Measurements from ENCODE around the gene TMEM150B. TPM values are rescaled to one million over a fixed set of nuclear protein-coding genes. Genes with fewer than 3 reads are reported as not detected.
"Not testable (repeated sequence)": the region's sequence is repeated elsewhere in the genome, so short reads cannot be mapped to it uniquely, and the experiment has no call there.

Gene TMEM150B
- polyA plus RNA-seq, 2 donors: 0.12 TPM; not detected in 1

GRCh38 chr19:55339889-55340783 is 15.0 kb upstream of the TMEM150B start:
- H3K4me1 ChIP-seq (ENCODE audit: control insufficient read depth in 2 of 2, insufficient read depth in 2 of 2, low read length in 1 of 2): peaks cover 4 to 16% of the 10 kb centered on the region in 2 donors
- no peaks in the 10 kb centered on the region for H3K9me3 ChIP-seq (ENCODE audit: control insufficient read depth in 2 of 2, insufficient read depth in 1 of 2, low read depth in 1 of 2, low read length in 1 of 2)
- peak overlapping the region; percentile 67 to 83 for H3K27ac ChIP-seq (ENCODE audit: low read depth in 2 of 2, low read length in 1 of 2)
- H3K27me3 ChIP-seq (ENCODE audit: control insufficient read depth in 1 of 2, insufficient read depth in 2 of 2, low read length in 2 of 2): no peaks in the 10 kb centered on the region
- WGBS, 2 donors: 3 to 10% methylated on average over 12 to 44 of the region's 44 CpGs
- H3K4me3 ChIP-seq (ENCODE audit: low read depth in 1 of 2, low read length in 2 of 2): peak overlapping the region; percentile 61 to 65
- peaks cover 0 to 8% of the 10 kb centered on the region in 2 donors for H3K36me3 ChIP-seq (ENCODE audit: control insufficient read depth in 2 of 2, insufficient read depth in 2 of 2, low read length in 1 of 2)

- 0% methylated on average over 57 to 63 of the region's 63 CpGs for WGBS, 2 donors
- Histone ChIP-seq H3K27me3 (ENCODE audit: control insufficient read depth in 1 of 2, insufficient read depth in 2 of 2, low read length in 2 of 2) (no peaks in the 10 kb centered on the region), H3K27ac (ENCODE audit: low read depth in 2 of 2, low read length in 1 of 2) (peak within 1 kb of the TSS; percentile 92 to 98), H3K36me3 (ENCODE audit: control insufficient read depth in 2 of 2, insufficient read depth in 2 of 2, low read length in 1 of 2) (peaks cover 0 to 8% of the 10 kb centered on the region in 2 donors), H3K4me1 (ENCODE audit: control insufficient read depth in 2 of 2, insufficient read depth in 2 of 2, low read length in 1 of 2) (peaks cover 2 to 15% of the 10 kb centered on the region in 2 donors), H3K4me3 (ENCODE audit: low read depth in 1 of 2, low read length in 2 of 2) (peak within 1 kb of the TSS; percentile 61 to 65), H3K9me3 (ENCODE audit: control insufficient read depth in 2 of 2, insufficient read depth in 1 of 2, low read depth in 1 of 2, low read length in 1 of 2) (no peaks in the 10 kb centered on the region)
Observed at GRCh38 chr19:55339105-55339888, 14.2 kb upstream of the TMEM150B start, which contains the start of gene KMT5C. TSS of gene KMT5C (plus strand) at chr19:55339876. CDS start at chr19:55341937, 2,061 bp downstream.

- no peaks in the 10 kb centered on the region for H3K27me3 ChIP-seq (ENCODE audit: control insufficient read depth in 1 of 2, insufficient read depth in 2 of 2, low read length in 2 of 2)
- H3K9me3 ChIP-seq (ENCODE audit: control insufficient read depth in 2 of 2, insufficient read depth in 1 of 2, low read depth in 1 of 2, low read length in 1 of 2): no peaks in the 10 kb centered on the region
- H3K4me1 ChIP-seq (ENCODE audit: control insufficient read depth in 2 of 2, insufficient read depth in 2 of 2, low read length in 1 of 2): peaks cover 2 to 11% of the 10 kb centered on the region in 2 donors
- H3K4me3 ChIP-seq (ENCODE audit: low read depth in 1 of 2, low read length in 2 of 2): no peak overlapping the region
- no peaks in the 10 kb centered on the region for H3K36me3 ChIP-seq (ENCODE audit: control insufficient read depth in 2 of 2, insufficient read depth in 2 of 2, low read length in 1 of 2)
- H3K27ac ChIP-seq (ENCODE audit: low read depth in 2 of 2, low read length in 1 of 2): no peak overlapping the region
- 51 to 62% methylated on average over 7 of the region's 7 CpGs for WGBS, 2 donors
Observed at GRCh38 chr19:55336101-55336500, 11.0 kb upstream of the TMEM150B start.

- H3K27ac ChIP-seq (ENCODE audit: low read depth in 2 of 2, low read length in 1 of 2): no peak overlapping the region
- H3K4me3 ChIP-seq (ENCODE audit: low read depth in 1 of 2, low read length in 2 of 2): no peak overlapping the region
- H3K9me3 ChIP-seq (ENCODE audit: control insufficient read depth in 2 of 2, insufficient read depth in 1 of 2, low read depth in 1 of 2, low read length in 1 of 2): no peaks in the 10 kb centered on the region
- no peaks in the 10 kb centered on the region for H3K27me3 ChIP-seq (ENCODE audit: control insufficient read depth in 1 of 2, insufficient read depth in 2 of 2, low read length in 2 of 2)
- H3K4me1 ChIP-seq (ENCODE audit: control insufficient read depth in 2 of 2, insufficient read depth in 2 of 2, low read length in 1 of 2): peaks cover 0 to 3% of the 10 kb centered on the region in 2 donors
- 72 to 78% methylated on average over 11 of the region's 11 CpGs for WGBS, 2 donors
- no peaks in the 10 kb centered on the region for H3K36me3 ChIP-seq (ENCODE audit: control insufficient read depth in 2 of 2, insufficient read depth in 2 of 2, low read length in 1 of 2)
Observed at GRCh38 chr19:55333870-55334269, 8.7 kb upstream of the TMEM150B start.

- not testable (repeated sequence) for H3K27me3 ChIP-seq (ENCODE audit: control insufficient read depth in 1 of 2, insufficient read depth in 2 of 2, low read length in 2 of 2); H3K36me3 ChIP-seq (ENCODE audit: control insufficient read depth in 2 of 2, insufficient read depth in 2 of 2, low read length in 1 of 2); H3K4me3 ChIP-seq (ENCODE audit: low read depth in 1 of 2, low read length in 2 of 2); H3K4me1 ChIP-seq (ENCODE audit: control insufficient read depth in 2 of 2, insufficient read depth in 2 of 2, low read length in 1 of 2); H3K9me3 ChIP-seq (ENCODE audit: control insufficient read depth in 2 of 2, insufficient read depth in 1 of 2, low read depth in 1 of 2, low read length in 1 of 2); H3K27ac ChIP-seq (ENCODE audit: low read depth in 2 of 2, low read length in 1 of 2)
- WGBS, 2 donors: 87 to 91% methylated on average over 6 of the region's 6 CpGs
Observed at GRCh38 chr19:55329791-55330190, 4.7 kb upstream of the TMEM150B start.

- H3K36me3 ChIP-seq (ENCODE audit: control insufficient read depth in 2 of 2, insufficient read depth in 2 of 2, low read length in 1 of 2); H3K9me3 ChIP-seq (ENCODE audit: control insufficient read depth in 2 of 2, insufficient read depth in 1 of 2, low read depth in 1 of 2, low read length in 1 of 2); H3K27me3 ChIP-seq (ENCODE audit: control insufficient read depth in 1 of 2, insufficient read depth in 2 of 2, low read length in 2 of 2); H3K4me3 ChIP-seq (ENCODE audit: low read depth in 1 of 2, low read length in 2 of 2); H3K27ac ChIP-seq (ENCODE audit: low read depth in 2 of 2, low read length in 1 of 2); H3K4me1 ChIP-seq (ENCODE audit: control insufficient read depth in 2 of 2, insufficient read depth in 2 of 2, low read length in 1 of 2): not testable (repeated sequence)
- WGBS, 2 donors: 64 to 68% methylated on average over 4 of the region's 4 CpGs
Observed at GRCh38 chr19:55328774-55329318, 3.7 kb upstream of the TMEM150B start.

GRCh38 chr19:55324662-55325061 is 479 bp downstream of the TMEM150B start:
- Histone ChIP-seq H3K4me1 (ENCODE audit: control insufficient read depth in 2 of 2, insufficient read depth in 2 of 2, low read length in 1 of 2) (peaks cover 0 to 4% of the 10 kb centered on the region in 2 donors), H3K27me3 (ENCODE audit: control insufficient read depth in 1 of 2, insufficient read depth in 2 of 2, low read length in 2 of 2) (no peaks in the 10 kb centered on the region), H3K4me3 (ENCODE audit: low read depth in 1 of 2, low read length in 2 of 2) (no peak overlapping the region), H3K9me3 (ENCODE audit: control insufficient read depth in 2 of 2, insufficient read depth in 1 of 2, low read depth in 1 of 2, low read length in 1 of 2) (no peaks in the 10 kb centered on the region), H3K36me3 (ENCODE audit: control insufficient read depth in 2 of 2, insufficient read depth in 2 of 2, low read length in 1 of 2) (no peaks in the 10 kb centered on the region), H3K27ac (ENCODE audit: low read depth in 2 of 2, low read length in 1 of 2) (no peak overlapping the region)
- 45 to 56% methylated on average over 6 of the region's 6 CpGs for WGBS, 2 donors

GRCh38 chr19:55322204-55322885 is 2.8 kb downstream of the TMEM150B start:
- Histone ChIP-seq H3K4me1 (ENCODE audit: control insufficient read depth in 2 of 2, insufficient read depth in 2 of 2, low read length in 1 of 2) (peaks cover 0 to 4% of the 10 kb centered on the region in 2 donors), H3K36me3 (ENCODE audit: control insufficient read depth in 2 of 2, insufficient read depth in 2 of 2, low read length in 1 of 2) (no peaks in the 10 kb centered on the region), H3K27ac (ENCODE audit: low read depth in 2 of 2, low read length in 1 of 2) (no peak overlapping the region), H3K27me3 (ENCODE audit: control insufficient read depth in 1 of 2, insufficient read depth in 2 of 2, low read length in 2 of 2) (no peaks in the 10 kb centered on the region), H3K4me3 (ENCODE audit: low read depth in 1 of 2, low read length in 2 of 2) (no peak overlapping the region), H3K9me3 (ENCODE audit: control insufficient read depth in 2 of 2, insufficient read depth in 1 of 2, low read depth in 1 of 2, low read length in 1 of 2) (no peaks in the 10 kb centered on the region)
- 64 to 70% methylated on average over 12 of the region's 12 CpGs for WGBS, 2 donors
